Mucosa of descending colon (tissue), 3 donors: Measurements from ENCODE around the gene CD101. TPM values are rescaled to one million over a fixed set of nuclear protein-coding genes. Genes with fewer than 3 reads are reported as not detected.

Source experiments
- ATAC-seq: fragments of 200-7000 bp; cut with Tn5 transposase; one replicate; pipeline ENCODE4 v1.9.1; 2020; ENCODE audit warnings: mild to moderate bottlenecking, moderate library complexity
- DNase-seq, 3 donors: peaks; one replicate each; pipeline ENCODE4 v3.0.0-alpha.2; 2020
- H3K36me3 ChIP-seq: fragments of 200-600 bp; one replicate; pipeline ENCODE4 v1.8.0; 2021; ENCODE audit warnings: low read depth, mild to moderate bottlenecking
- H3K4me1 ChIP-seq: fragments of 200-600 bp; one replicate; pipeline ENCODE4 v1.8.0; 2021; ENCODE audit warnings: low read depth, mild to moderate bottlenecking
- H3K4me3 ChIP-seq: fragments of 200-600 bp; one replicate; pipeline ENCODE4 v1.8.0; 2021; ENCODE audit warnings: mild to moderate bottlenecking
- H3K9me3 ChIP-seq: fragments of 200-600 bp; one replicate; pipeline ENCODE4 v1.8.0; 2021; ENCODE audit warnings: mild to moderate bottlenecking
- CTCF ChIP-seq: fragments of 200-600 bp; IDR thresholded peaks from one replicate; pipeline ENCODE4 v1.8.0; 2022; ENCODE audit warnings: antibody characterized with exemption, mild to moderate bottlenecking
- intact Hi-C, 2 donors: fragments of 100-400 bp; cut with DNase I in 1 of 2; cut with micrococcal nuclease in 1 of 2; formaldehyde crosslinking; loops; one replicate each; pipeline versions ENCODE4 v1.11.0 to v1.11.1; 2022; cut with DNase I, micrococcal nuclease
- total RNA-seq, 3 donors: library from RNA; stranded (reverse); fragmentation: NEBNext Ultra II Directional in 2 of 3; extraction: Animal tissue kit (Norgen Biotek cat#: 25700) in 2 of 3; gene quantifications; one replicate each; pipeline versions ENCODE4 v1.2.1 to v1.2.4, GENCODE V29; 2021 to 2023
- donor health status: DM: no; HTN: no; CAD: no; lungs with moderate emphysema.
- donor health status: DM: no; HTN: no; CAD: no.
- donor health status: DM: no; HTN: yes; CAD: no.

Gene CD101
- total RNA-seq, 3 donors from 2014 or later = 4.6 to 6.1 (median 4.7) TPM

DNA sequence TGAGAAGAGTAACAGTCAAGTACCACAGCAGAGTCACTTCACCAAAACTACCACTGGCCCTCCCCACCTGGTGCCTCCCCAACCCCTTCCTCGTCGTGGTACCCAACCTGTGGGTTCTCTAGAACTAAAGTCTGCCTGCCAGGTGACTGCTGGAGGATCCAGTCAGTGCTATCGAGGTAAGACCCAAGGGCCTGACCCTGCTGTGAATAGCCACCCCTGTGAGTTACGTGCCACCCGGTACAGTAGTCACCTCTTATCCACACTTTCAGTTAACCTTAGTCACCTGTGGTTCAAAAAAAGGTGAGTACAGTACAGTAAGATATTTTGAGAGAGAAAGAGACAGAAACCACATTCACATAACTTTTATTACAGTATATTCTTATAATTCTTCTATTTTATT lies 75.1 kb downstream of the CD101 start:
- no peaks in the 10 kb centered on the region for H3K4me1 ChIP-seq
- intact Hi-C loops = no loop called here
- TF ChIP-seq CTCF = no peak
- ATAC-seq (no peak), DNase-seq (no peak)
- H3K4me3 ChIP-seq = no peak overlapping the region
- peaks cover 8% of the 10 kb centered on the region for H3K36me3 ChIP-seq
- no peaks in the 10 kb centered on the region for H3K9me3 ChIP-seq

GRCh38 chr1:117077267-117077666 lies 75.7 kb downstream of the CD101 start:
- intact Hi-C loops = no loop called here
- no peak for TF ChIP-seq CTCF
- no peak overlapping the region for H3K4me3 ChIP-seq
- H3K36me3 ChIP-seq = peaks cover 8% of the 10 kb centered on the region
- ATAC-seq (no peak), DNase-seq (no peak)
- H3K4me1 ChIP-seq = no peaks in the 10 kb centered on the region
- no peaks in the 10 kb centered on the region for H3K9me3 ChIP-seq

- DNase-seq = no peak
- ATAC-seq = no peak
- TF ChIP-seq CTCF = no peak
- H3K4me3 ChIP-seq = no peak overlapping the region
- no peaks in the 10 kb centered on the region for H3K9me3 ChIP-seq
- H3K4me1 ChIP-seq = no peaks in the 10 kb centered on the region
- intact Hi-C loops = no loop called here
- peaks cover 8% of the 10 kb centered on the region for H3K36me3 ChIP-seq
Measured at GRCh38 chr1:117079737-117080136, 78.2 kb downstream of the CD101 start.

GRCh38 chr1:117084231-117084630 lies 82.7 kb downstream of the CD101 start:
- Histone ChIP-seq H3K4me1 (no peaks in the 10 kb centered on the region), H3K4me3 (no peak overlapping the region), H3K36me3 (no peaks in the 10 kb centered on the region), H3K9me3 (no peaks in the 10 kb centered on the region)
- no peak for DNase-seq
- ATAC-seq = no peak
- intact Hi-C loops = no loop called here
- TF ChIP-seq CTCF = no peak

Other genes with a start within 250 kb of the CD101 start
- 1 to 10 TPM; 4.1 to 7.7 (median 5.4) TPM for gene CD2, start 247.3 kb upstream of the CD101 start, total RNA-seq
- 100 to 1,000 TPM in 1 of 3 donors, 10 to 100 TPM in 2; 74.4 to 185 (median 84.4) TPM for gene PTGFRN, start 91.8 kb upstream of the CD101 start, total RNA-seq
- gene TTF2, start 58.6 kb downstream of the CD101 start, total RNA-seq = 10 to 100 TPM; 21.5 to 35.4 (median 30.2) TPM
- 1 to 10 TPM; 2.0 to 2.9 (median 2.5) TPM for gene TRIM45, start 120.0 kb downstream of the CD101 start, total RNA-seq
- gene VTCN1, start 209.2 kb downstream of the CD101 start, total RNA-seq = not detected